Adrenal gland (tissue), 12 donors: ENCODE data around the gene PPP1R14C. TPM values are rescaled to one million over a fixed set of nuclear protein-coding genes. Genes with fewer than 3 reads are reported as not detected.

Source experiments
- DNase-seq, 7 donors: peaks; one replicate each; pipeline ENCODE4 v3.0.0-alpha.2; 2019 to 2020
- H3K27ac ChIP-seq, 5 donors: fragments of 200-600 bp; sonication (generic) in 4 of 5; 1 replicate in 3 of 5; 2 replicates in 2 of 5; pipeline versions ENCODE4 v1.5.1 to v1.8.0; 2016 to 2020; ENCODE audit warnings: mild to moderate bottlenecking in 1 of 5
- H3K27me3 ChIP-seq: fragments of 200-600 bp; 2 replicates; pipeline ENCODE4 v1.8.0; 2021
- H3K36me3 ChIP-seq, 2 donors: fragments of 200-600 bp; replicated peaks in 1 of 2; 1 replicate in 1 of 2; 2 replicates in 1 of 2; pipeline versions ENCODE4 v1.5.1 to v1.8.0; 2018 to 2022
- H3K4me1 ChIP-seq, 2 donors: fragments of 200-600 bp; replicated peaks in 1 of 2; 1 replicate in 1 of 2; 2 replicates in 1 of 2; pipeline versions ENCODE4 v1.5.1 to v1.8.0; 2018 to 2021
- H3K4me3 ChIP-seq, 4 donors: fragments of 200-600 bp; sonication (generic) in 3 of 4; one replicate each; pipeline ENCODE4 v1.5.1; 2016 to 2018
- H3K9me3 ChIP-seq, 3 donors: fragments of 200-600 bp; sonication (generic) in 1 of 3; replicated peaks in 1 of 3; 1 replicate in 2 of 3; 2 replicates in 1 of 3; pipeline versions ENCODE4 v1.5.1 to v1.8.0; 2016 to 2021
- POLR2A ChIP-seq, 2 donors: fragments of 450-650 bp; IDR thresholded peaks; one replicate each; pipeline ENCODE4 v1.6.1; 2017; ENCODE audit warnings: antibody characterized with exemption in 2 of 2, mild to moderate bottlenecking in 2 of 2, moderate library complexity in 1 of 2
- WGBS, 4 donors: extraction: QIAGEN DNeasy Blood & Tissue Kit in 2 of 4; methylation state at CpG; one replicate each; pipeline versions ENCODE4 v1.1.5 to v1.1.7; 2013 to 2017; 5-methylcytosine and 5-hydroxymethylcytosine counted together
- intact Hi-C, 2 donors: fragments of 100-400 bp; cut with DNase I; formaldehyde crosslinking; loops; one replicate each; pipeline versions ENCODE4 v1.14.1 to v1.15.0; 2022 to 2023
- polyA plus RNA-seq, 3 donors: library from polyadenylated mRNA; stranded (reverse); fragments of 200-250 nt in 2 of 3; fragments of 350-450 nt in 1 of 3; fragmentation: Illumina TruSeq in 1 of 3; extraction: RNeasy Lipid Tissue Mini Kit (QIAGEN cat#74804) in 1 of 3; gene quantifications; one replicate each; pipeline ENCODE4 v1.2.3, GENCODE V29; 2013 to 2014
- total RNA-seq, 9 donors: library from RNA; depleted of rRNA in 4 of 9; stranded (reverse); fragments of >200 nt in 4 of 9; fragments of 120-200 nt in 1 of 9; fragmentation: NEBNext Ultra II Directional in 1 of 9; extraction: Animal tissue kit (Norgen Biotek cat#: 25700) in 1 of 9; gene quantifications; one replicate each; pipeline versions ENCODE4 v1.1.0 to v1.2.4, GENCODE V29; 2013 to 2023
- TF ChIP-seq, protein P1 (sequence below), 6 experiments: fragments of 450-650 bp in 4 of 6; fragments of 200-600 bp in 2 of 6; sonication (generic) in 1 of 6; IDR thresholded peaks; 1 replicate in 5 of 6; 2 replicates in 1 of 6; pipeline versions ENCODE4 v1.5.1 to v1.8.0; 2016 to 2021; ENCODE audit warnings: antibody characterized with exemption in 6 of 6, mild to moderate bottlenecking in 2 of 6, moderate library complexity in 1 of 6
- donor health status: healthy with polysubstance abuse.
- donor health status: Bipolar disorder and iron deficiency.
- donor health status: DM: yes; HTN: yes; CAD: no.
- donor health status: DM: no; HTN: no; CAD: no.
- donor health status: DM: no; HTN: no; CAD: no.
- donor health status: DM: yes; HTN: yes; CAD: no.

The PPP1R14C gene
- total and polyA plus RNA-seq, 12 donors = 0.11 to 0.46 (median 0.17) TPM; not detected in 5

DNA sequence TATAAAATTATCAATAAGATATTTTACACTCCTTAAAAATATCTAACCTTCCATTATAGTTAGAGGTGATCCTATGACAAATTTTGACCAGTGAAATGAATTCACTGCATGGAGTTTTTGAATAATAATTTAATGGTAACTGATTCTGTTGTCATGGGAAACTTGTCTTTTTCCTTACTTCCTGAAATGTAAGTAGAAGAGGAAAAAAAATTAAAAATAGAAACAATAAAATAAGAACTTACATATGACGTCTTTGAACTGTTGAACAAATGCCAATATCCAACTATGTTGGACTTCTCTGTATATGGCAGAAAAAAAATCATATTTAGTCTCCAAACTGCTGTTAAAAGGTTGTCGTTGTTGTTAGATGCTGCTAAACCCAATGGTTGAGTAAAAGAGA is 26.3 kb downstream of the PPP1R14C start:
- Histone ChIP-seq H3K9me3 (no peaks in the 10 kb centered on the region), H3K27ac (no peak overlapping the region), H3K4me1 (no peaks in the 10 kb centered on the region), H3K27me3 (no peaks in the 10 kb centered on the region), H3K36me3 (no peaks in the 10 kb centered on the region), H3K4me3 (no peak overlapping the region)
- WGBS, 4 donors = 49 to 56% (median 53%) methylated on average over 2 of the region's 2 CpGs
- TF ChIP-seq, protein P1, sequence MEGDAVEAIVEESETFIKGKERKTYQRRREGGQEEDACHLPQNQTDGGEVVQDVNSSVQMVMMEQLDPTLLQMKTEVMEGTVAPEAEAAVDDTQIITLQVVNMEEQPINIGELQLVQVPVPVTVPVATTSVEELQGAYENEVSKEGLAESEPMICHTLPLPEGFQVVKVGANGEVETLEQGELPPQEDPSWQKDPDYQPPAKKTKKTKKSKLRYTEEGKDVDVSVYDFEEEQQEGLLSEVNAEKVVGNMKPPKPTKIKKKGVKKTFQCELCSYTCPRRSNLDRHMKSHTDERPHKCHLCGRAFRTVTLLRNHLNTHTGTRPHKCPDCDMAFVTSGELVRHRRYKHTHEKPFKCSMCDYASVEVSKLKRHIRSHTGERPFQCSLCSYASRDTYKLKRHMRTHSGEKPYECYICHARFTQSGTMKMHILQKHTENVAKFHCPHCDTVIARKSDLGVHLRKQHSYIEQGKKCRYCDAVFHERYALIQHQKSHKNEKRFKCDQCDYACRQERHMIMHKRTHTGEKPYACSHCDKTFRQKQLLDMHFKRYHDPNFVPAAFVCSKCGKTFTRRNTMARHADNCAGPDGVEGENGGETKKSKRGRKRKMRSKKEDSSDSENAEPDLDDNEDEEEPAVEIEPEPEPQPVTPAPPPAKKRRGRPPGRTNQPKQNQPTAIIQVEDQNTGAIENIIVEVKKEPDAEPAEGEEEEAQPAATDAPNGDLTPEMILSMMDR (IDR thresholded peaks at IDR 0.05) = no peak
- no peak for TF ChIP-seq POLR2A (IDR thresholded peaks at IDR 0.05)
- intact Hi-C loops = no loop called here
- DNase-seq = no peak

DNA sequence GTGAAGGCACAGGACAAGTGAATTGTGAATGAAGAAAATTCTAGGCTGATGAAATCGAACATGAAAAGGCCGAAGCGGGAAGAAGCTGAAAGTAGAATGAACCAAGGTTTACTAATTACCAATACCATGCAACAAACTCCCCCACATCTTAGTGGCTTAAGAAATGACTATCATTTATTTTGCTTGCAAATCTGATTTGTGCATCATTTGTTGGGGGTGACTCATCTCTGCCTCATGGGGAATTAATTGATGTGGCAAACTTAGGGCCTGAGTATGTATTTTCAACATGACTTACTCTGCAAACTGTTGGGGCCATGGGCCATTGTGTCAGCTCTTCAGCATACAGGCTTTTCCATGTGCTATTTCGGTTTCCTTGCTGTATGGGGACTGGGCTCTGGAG is 26.8 kb downstream of the PPP1R14C start:
- H3K36me3 ChIP-seq = no peaks in the 10 kb centered on the region
- 74 to 89% (median 84%) methylated on average over 4 of the region's 4 CpGs for WGBS, 4 donors
- no peak for DNase-seq
- H3K27me3 ChIP-seq = no peaks in the 10 kb centered on the region
- intact Hi-C loops = no loop called here
- H3K27ac ChIP-seq = no peak overlapping the region
- no peak for TF ChIP-seq POLR2A (IDR thresholded peaks at IDR 0.05)
- TF ChIP-seq, protein P1 (IDR thresholded peaks at IDR 0.05) = no peak
- H3K9me3 ChIP-seq = no peaks in the 10 kb centered on the region
- H3K4me3 ChIP-seq = no peak overlapping the region
- H3K4me1 ChIP-seq = no peaks in the 10 kb centered on the region

DNA sequence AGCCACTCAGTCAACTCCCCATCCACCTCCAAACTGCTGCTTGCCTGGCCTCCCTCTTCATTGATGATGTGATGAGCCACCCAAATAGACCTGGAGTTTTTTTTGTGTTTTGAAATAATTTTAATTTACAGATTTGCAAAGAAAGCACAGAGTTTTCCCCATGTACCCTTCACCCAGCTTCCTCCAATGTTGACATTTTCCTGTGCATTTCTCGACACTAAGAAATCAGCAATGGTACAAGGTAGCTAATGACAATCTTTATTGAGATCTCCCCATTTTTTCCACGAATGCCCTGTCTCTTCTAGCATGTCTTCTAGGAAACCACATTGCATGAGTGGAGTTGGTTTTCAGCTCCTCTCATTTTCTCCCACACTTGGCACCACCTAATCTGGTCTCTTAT is 30.1 kb downstream of the PPP1R14C start:
- H3K4me3 ChIP-seq = no peak overlapping the region
- H3K4me1 ChIP-seq = no peaks in the 10 kb centered on the region
- no peaks in the 10 kb centered on the region for H3K36me3 ChIP-seq
- H3K27ac ChIP-seq = no peak overlapping the region
- no peak for DNase-seq
- WGBS, 4 donors = 87 to 88% (median 87%) methylated on average over 2 of the region's 2 CpGs
- intact Hi-C loops = no loop called here
- no peaks in the 10 kb centered on the region for H3K27me3 ChIP-seq
- no peaks in the 10 kb centered on the region for H3K9me3 ChIP-seq
- no peak for TF ChIP-seq POLR2A (IDR thresholded peaks at IDR 0.05)
- TF ChIP-seq, protein P1 (IDR thresholded peaks at IDR 0.05) = no peak

DNA sequence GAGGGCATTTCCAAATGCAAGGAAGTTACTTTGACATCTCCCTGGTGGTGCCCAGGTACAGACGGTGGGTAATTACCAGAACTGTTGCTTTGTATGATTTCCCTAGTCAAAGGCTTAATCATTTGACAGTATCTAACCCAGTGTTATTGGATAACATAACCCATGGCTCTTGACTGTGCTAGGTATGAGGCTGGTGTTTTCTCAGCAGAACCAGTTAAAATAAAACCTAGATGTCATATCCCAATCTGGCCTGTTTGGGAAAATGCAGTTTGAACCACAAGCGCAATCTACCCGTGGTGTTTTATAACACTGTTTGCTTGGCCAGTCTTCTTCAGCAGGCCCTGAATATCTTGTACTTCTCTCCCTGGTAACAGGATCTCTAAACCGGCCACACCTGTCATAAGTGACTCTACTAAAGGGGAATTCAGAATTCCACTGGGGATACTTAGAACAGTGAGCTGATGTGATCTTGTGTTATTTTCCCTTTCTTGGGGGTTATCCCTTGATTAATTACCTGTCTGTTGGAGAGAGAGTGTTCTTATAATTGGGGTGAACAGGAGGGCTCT is 32.8 kb downstream of the PPP1R14C start:
- H3K9me3 ChIP-seq = no peaks in the 10 kb centered on the region
- H3K36me3 ChIP-seq = no peaks in the 10 kb centered on the region
- TF ChIP-seq POLR2A (IDR thresholded peaks at IDR 0.05) = no peak
- TF ChIP-seq, protein P1 (IDR thresholded peaks at IDR 0.05) = no peak
- H3K27me3 ChIP-seq = no peaks in the 10 kb centered on the region
- no peak overlapping the region for H3K27ac ChIP-seq
- DNase-seq = no peak
- no peak overlapping the region for H3K4me3 ChIP-seq
- intact Hi-C loops = no loop called here
- WGBS, 4 donors = 88 to 95% (median 89%) methylated on average over 4 of the region's 4 CpGs
- no peaks in the 10 kb centered on the region for H3K4me1 ChIP-seq
